ENCODE data around the gene MMP2.

The MMP2 gene

GRCh38 chr16:55506708-55507107 is 27.7 kb downstream of the MMP2 start:
- H3K27ac ChIP-seq, result no peak overlapping the region
- TF ChIP-seq CTCF (conservative IDR thresholded peaks at IDR 0.05), result no peak
- TF ChIP-seq ZFX (IDR thresholded peaks at IDR 0.05), result no peak

DNA sequence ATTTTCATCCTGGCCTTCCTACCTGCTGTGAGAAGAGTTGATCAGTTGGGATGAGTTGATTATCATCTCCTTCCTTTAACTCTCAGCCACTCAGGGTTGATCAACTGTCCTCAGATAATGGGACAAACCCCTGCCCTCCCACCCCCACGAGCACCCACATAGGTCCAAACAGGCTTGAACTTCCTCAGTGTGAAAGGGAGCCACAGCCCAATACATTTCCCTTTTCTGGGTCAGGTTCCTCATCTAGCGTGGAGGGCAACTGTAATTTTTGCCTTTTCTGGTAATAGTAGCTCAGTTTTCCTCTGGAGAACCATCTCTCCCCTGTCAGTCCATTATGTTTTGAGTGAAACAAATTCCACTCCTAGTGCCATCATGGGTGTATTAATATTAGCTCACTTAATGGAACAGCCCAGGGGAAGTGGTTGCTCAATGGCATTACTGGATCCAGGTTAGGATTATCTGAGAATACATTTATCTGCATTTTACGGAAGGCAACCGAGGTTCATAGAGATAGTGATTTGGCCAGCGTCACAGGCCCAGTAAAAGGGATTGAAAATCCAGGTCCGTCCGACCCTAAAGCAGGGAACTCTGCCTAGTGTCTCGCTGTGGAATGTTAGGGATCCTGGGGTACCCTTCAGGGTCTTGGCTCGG is 29.4 kb downstream of the MMP2 start:
- TF ChIP-seq CTCF (conservative IDR thresholded peaks at IDR 0.05) (no peak), ZFX (IDR thresholded peaks at IDR 0.05) (no peak)
- peak overlapping the region; percentile 35; the same call in 1 of the 2 replicates for H3K27ac ChIP-seq

GRCh38 chr16:55508941-55509931 is 30.2 kb downstream of the MMP2 start, which contains the start of gene LPCAT2:
LPCAT2 (plus strand) TSS chr16:55509072; CDS start chr16:55509182, 110 bp downstream.
- TF ChIP-seq CTCF (conservative IDR thresholded peaks at IDR 0.05), result no peak
- no peak for TF ChIP-seq ZFX (IDR thresholded peaks at IDR 0.05)
- peak within 1 kb of the TSS; percentile 35; the same call in 1 of the 2 replicates for H3K27ac ChIP-seq

DNA sequence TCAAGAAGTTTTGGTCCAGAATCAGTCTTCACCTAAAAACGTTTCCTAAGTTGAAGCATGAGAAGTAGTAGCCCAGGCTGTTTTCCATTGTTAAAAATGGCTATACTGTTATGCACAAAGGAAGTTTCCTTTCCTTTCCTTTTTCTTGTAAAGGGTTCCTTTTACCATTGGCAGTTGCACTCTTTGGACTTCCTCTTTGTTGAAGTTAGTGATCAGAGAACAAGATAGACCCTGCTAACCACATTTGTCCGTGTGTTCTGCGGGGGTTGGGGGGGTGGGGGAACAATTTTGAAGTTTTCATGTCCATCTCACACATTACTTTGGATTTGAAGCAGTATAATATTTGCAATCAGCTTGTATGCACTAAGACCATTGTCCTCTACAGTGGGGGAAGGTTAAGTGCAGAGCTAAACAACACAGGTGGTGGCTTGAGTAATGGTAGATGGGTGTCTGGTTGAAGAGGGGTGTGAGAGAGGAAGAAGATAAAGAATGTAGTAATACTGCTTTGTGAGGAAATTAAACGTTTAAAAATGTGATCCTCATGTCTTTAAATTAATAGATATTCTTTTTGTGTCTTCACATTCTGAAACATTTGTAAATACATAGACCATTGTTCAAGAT is 31.3 kb downstream of the MMP2 start:
- TF ChIP-seq ZFX (IDR thresholded peaks at IDR 0.05), result no peak
- TF ChIP-seq CTCF (conservative IDR thresholded peaks at IDR 0.05), result no peak
- H3K27ac ChIP-seq, result no peak overlapping the region

- no peak overlapping the region for H3K27ac ChIP-seq
- TF ChIP-seq ZFX (IDR thresholded peaks at IDR 0.05) (no peak), CTCF (conservative IDR thresholded peaks at IDR 0.05) (no peak)
Measured at GRCh38 chr16:55512941-55513340, 33.9 kb downstream of the MMP2 start.

- TF ChIP-seq CTCF (conservative IDR thresholded peaks at IDR 0.05) (0 out of 2 replicates have a peak, but pooled peaks have one; percentile 5), ZFX (IDR thresholded peaks at IDR 0.05) (no peak)
- no peak overlapping the region for H3K27ac ChIP-seq
Measured at GRCh38 chr16:55513616-55514015, 34.6 kb downstream of the MMP2 start.

All from C4-2B (cell line).